Heart left ventricle (tissue), 16 donors: ENCODE measurements around the gene PCDHGA1. TPM values are rescaled to one million over a fixed set of nuclear protein-coding genes. Genes with fewer than 3 reads are reported as not detected.
"Not testable (repeated sequence)": the region's sequence is repeated elsewhere in the genome, so short reads cannot be mapped to it uniquely, and the experiment has no call there.

Experiments
- ATAC-seq, 4 donors: fragments of 200-7000 bp; cut with Tn5 transposase; one replicate each; pipeline ENCODE4 v1.9.1; 2020 to 2022; ENCODE audit warnings: moderate library complexity in 4 of 4, mild to moderate bottlenecking in 3 of 4, moderate number of reproducible peaks in 1 of 4
- DNase-seq, 5 donors: peaks; one replicate each; pipeline ENCODE4 v3.0.0-alpha.2; 2020
- H3K27ac ChIP-seq, 12 donors: fragments of 200-600 bp; sonication (generic) in 4 of 12; one replicate each; pipeline versions ENCODE4 v1.5.0 to v1.8.0; 2016 to 2022; ENCODE audit warnings: mild to moderate bottlenecking in 2 of 12
- H3K27me3 ChIP-seq, 9 donors: fragments of 200-600 bp; sonication (generic) in 2 of 9; one replicate each; pipeline versions ENCODE4 v1.5.1 to v1.8.0; 2016 to 2022; ENCODE audit warnings: mild to moderate bottlenecking in 3 of 9
- H3K36me3 ChIP-seq, 9 donors: fragments of 200-600 bp; sonication (generic) in 2 of 9; one replicate each; pipeline versions ENCODE4 v1.5.0 to v1.8.0; 2018 to 2022; ENCODE audit warnings: mild to moderate bottlenecking in 2 of 9
- H3K4me1 ChIP-seq, 12 donors: fragments of 200-600 bp; sonication (generic) in 4 of 12; one replicate each; pipeline versions ENCODE4 v1.5.0 to v1.8.0; 2016 to 2022; ENCODE audit warnings: mild to moderate bottlenecking in 3 of 12
- H3K4me3 ChIP-seq, 12 donors: fragments of 200-600 bp; sonication (generic) in 4 of 12; one replicate each; pipeline versions ENCODE4 v1.5.0 to v1.8.0; 2017 to 2022; ENCODE audit warnings: mild to moderate bottlenecking in 9 of 12, moderate library complexity in 4 of 12
- H3K9me3 ChIP-seq, 12 donors: fragments of 200-600 bp; sonication (generic) in 4 of 12; one replicate each; pipeline versions ENCODE4 v1.5.0 to v1.8.0; 2016 to 2022; ENCODE audit warnings: mild to moderate bottlenecking in 1 of 12
- CTCF ChIP-seq, 12 donors: fragments of 200-600 bp; sonication (generic) in 4 of 12; IDR thresholded peaks; one replicate each; pipeline versions ENCODE4 v1.5.0 to v1.8.0; 2018 to 2022; ENCODE audit warnings: antibody characterized with exemption in 12 of 12, mild to moderate bottlenecking in 5 of 12
- POLR2A ChIP-seq, 2 donors: fragments of 450-650 bp; IDR thresholded peaks; one replicate each; pipeline ENCODE4 v1.6.1; 2017; ENCODE audit warnings: antibody characterized with exemption in 2 of 2, mild to moderate bottlenecking in 2 of 2, moderate library complexity in 2 of 2
- WGBS, 4 donors: extraction: QIAGEN DNeasy Blood & Tissue Kit in 2 of 4; methylation state at CpG; one replicate each; pipeline versions ENCODE4 v1.1.5 to v1.1.7; 2013 to 2018; 5-methylcytosine and 5-hydroxymethylcytosine counted together
- intact Hi-C, 10 donors: fragments of 100-400 bp; cut with DNase I; formaldehyde crosslinking; loops; one replicate each; pipeline versions ENCODE4 v1.11.1 to v1.14.2; 2022
- polyA plus RNA-seq, 2 donors: library from polyadenylated mRNA; stranded (reverse); fragments of 200-250 nt; gene quantifications; one replicate each; pipeline ENCODE4 v1.2.3, GENCODE V29; 2013
- total RNA-seq, 9 donors: library from RNA; depleted of rRNA in 2 of 9; stranded (reverse); fragments of >200 nt in 2 of 9; fragmentation: NEBNext Ultra II Directional in 3 of 9; extraction: Animal tissue kit (Norgen Biotek cat#: 25700) in 3 of 9; gene quantifications; one replicate each; pipeline versions ENCODE4 v1.1.0 to v1.2.4, GENCODE V29; 2016 to 2023
- donor health status: ischemic (EF 13 %, LVEDD 7.1; RV severe dilation, severe dysfunction).
- donor health status: healthy with polysubstance abuse.
- donor health status: DM: no; HTN: yes; CAD: no.
- donor health status: DM: no; HTN: no; CAD: no.
- donor health status: ischemic (EF 25% LVEDD 6.9; RV normal size, moderate dysfunction).
- donor health status: ischemic (EF 25% LVEDD 5.7; RV mildly dilated, moderate dysfunction).
- donor health status: healthy.
- donor health status: DM: yes; HTN: yes; CAD: no.
- donor health status: ischemic (EF 35%, LVEDD 5.7; RV mildly dilated, moderate dysfunction).
- donor health status: nonischemic (EF 11% LVEDD 7.7; RV severe dilation, severe dysfunction).
- donor health status: DM: yes; HTN: yes; CAD: no.
- donor health status: PGD.
- donor health status: ischemic (EF 29% LVEDD 5.4; RV normal size, mild dysfunction).
- donor health status: nonischemic (EF 23%, LVEDD 6.1; RV moderate dilation, normal function).

PCDHGA1 gene
- total and polyA plus RNA-seq, 11 donors, result 1.3 to 4.9 (median 3.1) TPM

GRCh38 chr5:141389153-141390042 is 59.1 kb downstream of the PCDHGA1 start:
- intact Hi-C loops, result no loop called here
- 40 to 52% (median 46%) methylated on average over 62 to 77 of the region's 77 CpGs for whole genome bisulfite sequencing, 4 donors
- Histone ChIP-seq H3K27ac (no peak overlapping the region), H3K36me3 (peaks cover 0 to 23% (median 0%) of the 10 kb centered on the region in 9 donors), H3K4me3 (no peak overlapping the region), H3K27me3 (peaks cover 0 to 33% (median 0%) of the 10 kb centered on the region in 9 donors), H3K4me1 (peaks cover 0 to 8% (median 0%) of the 10 kb centered on the region in 12 donors), H3K9me3 (peaks cover 0 to 96% (median 65%) of the 10 kb centered on the region in 12 donors)
- no peak for DNase-seq
- TF ChIP-seq POLR2A (IDR thresholded peaks at IDR 0.05) (no peak), CTCF (IDR thresholded peaks at IDR 0.05) (no peak)
- no peak for ATAC-seq

- ATAC-seq (no peak), DNase-seq (no peak)
- Histone ChIP-seq H3K36me3 (peaks cover 0 to 12% (median 0%) of the 10 kb centered on the region in 9 donors), H3K4me3 (no peak within 1 kb of the TSS), H3K9me3 (peaks cover 0 to 95% (median 63%) of the 10 kb centered on the region in 12 donors), H3K27ac (no peak within 1 kb of the TSS), H3K27me3 (peaks cover 0 to 43% (median 0%) of the 10 kb centered on the region in 9 donors), H3K4me1 (peaks cover 0 to 9% (median 0%) of the 10 kb centered on the region in 12 donors)
- intact Hi-C loops, result no loop called here
- TF ChIP-seq POLR2A (IDR thresholded peaks at IDR 0.05) (no peak), CTCF (IDR thresholded peaks at IDR 0.05) (peak in 5 of 12 donors; percentile 8 to 31 (median 16))
- 39 to 49% (median 44%) methylated on average over 32 to 38 of the region's 38 CpGs for WGBS, 4 donors
Observed at GRCh38 chr5:141392429-141393198, 62.3 kb downstream of the PCDHGA1 start, which contains the start of gene PCDHGA8. PCDHGA8 (plus strand) TSS chr5:141392633; CDS start chr5:141392814, 181 bp downstream.

GRCh38 chr5:141393267-141393666 is 63.0 kb downstream of the PCDHGA1 start:
- 48 to 63% (median 56%) methylated on average over 21 of the region's 21 CpGs for WGBS, 4 donors
- Histone ChIP-seq H3K9me3 (peaks cover 0 to 95% (median 64%) of the 10 kb centered on the region in 12 donors), H3K27ac (no peak overlapping the region), H3K36me3 (peaks cover 0 to 12% (median 0%) of the 10 kb centered on the region in 9 donors), H3K4me1 (peaks cover 0 to 10% (median 0%) of the 10 kb centered on the region in 12 donors), H3K4me3 (no peak overlapping the region), H3K27me3 (peaks cover 0 to 44% (median 0%) of the 10 kb centered on the region in 9 donors)
- no peak for TF ChIP-seq POLR2A (IDR thresholded peaks at IDR 0.05)
- TF ChIP-seq CTCF (IDR thresholded peaks at IDR 0.05), result no peak
- intact Hi-C loops, result no loop called here
- no peak for DNase-seq
- no peak for ATAC-seq

- ATAC-seq, H3K27ac ChIP-seq, H3K4me3 ChIP-seq, DNase-seq, intact Hi-C loops: not testable (repeated sequence)
- H3K36me3 ChIP-seq, result peaks cover 0 to 12% (median 0%) of the 10 kb centered on the region in 9 donors
- H3K9me3 ChIP-seq, result peaks cover 0 to 95% (median 63%) of the 10 kb centered on the region in 12 donors
- peaks cover 0 to 12% (median 4%) of the 10 kb centered on the region in 12 donors for H3K4me1 ChIP-seq
- H3K27me3 ChIP-seq, result peaks cover 0 to 43% (median 0%) of the 10 kb centered on the region in 9 donors
- 37 to 53% (median 43%) methylated on average over 24 to 46 of the region's 53 CpGs for WGBS, 4 donors
Observed at GRCh38 chr5:141394401-141395187, 64.3 kb downstream of the PCDHGA1 start.
